ENCODE data around the gene RAET1E. TPM values are rescaled to one million over a fixed set of nuclear protein-coding genes. Genes with fewer than 3 reads are reported as not detected.
"Not testable (repeated sequence)": the region's sequence is repeated elsewhere in the genome, so short reads cannot be mapped to it uniquely, and the experiment has no call there.

Gene RAET1E
- total RNA-seq, 1 experiment from 2014 or later: 11.3 TPM

DNA sequence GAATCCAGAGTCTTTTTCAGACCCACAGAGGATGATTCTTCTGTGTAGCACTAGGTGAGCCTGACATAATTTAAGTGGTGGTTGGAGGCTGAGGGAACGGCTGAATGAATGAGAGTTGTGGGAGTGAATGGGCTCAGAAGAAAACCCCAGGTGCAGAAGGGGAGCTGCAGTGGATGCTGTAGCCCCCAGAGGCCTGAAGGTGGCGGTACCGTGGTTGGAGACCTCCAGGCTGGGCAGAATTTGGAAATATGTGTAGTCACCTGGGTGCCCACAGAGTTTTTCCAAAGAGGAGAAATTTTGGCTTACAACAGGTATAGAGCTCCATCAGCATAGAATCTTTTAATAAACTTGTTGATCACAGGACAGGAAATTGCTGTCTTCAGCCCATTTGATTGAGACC is 31.5 kb upstream of the RAET1E start:
- DNase-seq (ENCODE audit: low read depth): no peak

- DNase-seq (ENCODE audit: low read depth): not testable (repeated sequence)
These were observed 29.1 kb upstream of the RAET1E start for GRCh38 chr6:149927025-149927424.

GRCh38 chr6:149925974-149926777 is 28.3 kb upstream of the RAET1E start:
- peak; percentile 71 for DNase-seq (ENCODE audit: low read depth)

DNA sequence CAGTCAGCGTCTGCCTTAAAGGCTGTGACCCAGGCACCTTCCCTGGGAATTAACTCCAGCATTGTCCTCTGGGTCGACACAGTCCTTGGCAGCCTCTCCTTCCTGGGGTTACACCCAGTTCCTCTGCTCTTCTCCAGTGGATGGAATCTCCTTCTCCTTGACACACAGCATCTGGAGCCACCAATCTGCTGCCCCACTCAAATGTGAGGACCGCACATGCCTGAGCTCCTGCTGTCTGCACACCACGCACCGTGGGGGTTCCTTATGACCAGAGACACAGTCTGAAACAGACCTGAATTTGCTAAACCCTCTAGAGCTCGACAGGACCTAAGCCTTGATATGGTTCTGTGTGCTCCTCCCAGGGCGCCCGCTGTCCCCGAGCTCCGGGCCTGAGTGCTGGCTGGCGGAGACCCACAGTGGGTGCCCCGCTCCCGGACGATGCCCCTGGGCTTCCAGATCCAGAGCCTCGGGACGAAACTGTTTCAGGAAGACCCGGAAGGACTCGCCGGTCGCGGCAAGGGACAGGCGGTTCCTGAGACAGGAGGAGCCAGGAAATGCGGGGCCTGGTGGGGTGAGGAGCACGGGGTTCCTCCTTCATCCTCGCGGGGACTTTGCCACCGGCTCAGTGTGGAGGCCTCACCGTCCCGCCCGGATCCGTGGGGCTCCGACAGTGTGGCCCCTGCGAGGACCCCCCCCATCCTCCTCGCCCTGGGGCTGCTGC is 27.5 kb upstream of the RAET1E start:
- no peak for DNase-seq (ENCODE audit: low read depth)

DNA sequence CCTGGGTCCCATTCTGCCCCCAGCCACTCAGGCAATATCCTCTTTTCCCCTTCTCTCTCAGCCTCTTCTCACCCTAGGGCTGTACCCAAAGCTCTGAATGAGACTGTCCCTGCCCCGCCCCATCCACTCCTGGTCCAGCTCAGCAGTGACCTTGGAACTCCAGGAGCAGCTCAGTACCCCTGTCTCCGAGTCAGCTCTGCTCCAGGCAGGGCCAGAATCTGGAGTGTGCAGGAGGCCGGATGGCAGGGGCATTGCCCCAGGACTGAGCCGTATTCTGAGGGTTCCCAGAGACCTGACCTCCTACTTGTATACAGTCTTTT is 27.0 kb upstream of the RAET1E start:
- DNase-seq (ENCODE audit: low read depth): no peak

DNA sequence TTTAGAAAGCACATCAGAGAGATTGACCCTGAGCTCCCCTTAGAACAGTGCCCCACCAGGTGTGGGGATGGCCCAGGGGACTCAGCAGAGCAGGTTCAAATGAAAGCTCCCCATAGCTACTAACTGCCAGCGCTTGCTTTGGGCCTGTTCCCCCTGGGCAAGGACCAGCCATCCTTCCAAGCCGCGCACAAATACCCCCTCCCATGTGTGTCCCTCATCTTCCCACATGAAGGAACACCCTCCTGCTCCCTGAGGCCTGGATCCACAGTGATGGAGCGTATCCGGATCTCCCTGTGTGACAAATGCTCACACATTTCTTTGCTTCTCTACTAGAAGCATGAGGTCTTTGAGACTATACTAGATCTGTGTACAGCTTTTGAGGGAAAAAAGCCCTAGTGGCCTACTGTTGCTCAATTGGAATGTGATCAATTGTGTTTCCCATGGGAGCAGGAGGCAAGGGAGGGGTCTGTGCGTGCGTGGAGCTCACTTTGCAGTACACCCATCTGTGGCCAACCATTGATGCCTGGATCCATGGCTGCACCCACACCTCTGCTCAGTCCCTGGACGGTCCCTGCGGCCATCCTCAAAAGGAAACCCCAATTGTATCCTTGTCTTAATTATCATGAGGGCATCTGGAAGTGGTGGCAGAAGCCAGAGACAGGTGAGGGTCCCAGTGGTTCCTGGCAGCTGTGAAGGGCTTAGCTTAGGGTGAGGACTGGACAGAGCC is 26.5 kb upstream of the RAET1E start:
- no peak for DNase-seq (ENCODE audit: low read depth)

DNA sequence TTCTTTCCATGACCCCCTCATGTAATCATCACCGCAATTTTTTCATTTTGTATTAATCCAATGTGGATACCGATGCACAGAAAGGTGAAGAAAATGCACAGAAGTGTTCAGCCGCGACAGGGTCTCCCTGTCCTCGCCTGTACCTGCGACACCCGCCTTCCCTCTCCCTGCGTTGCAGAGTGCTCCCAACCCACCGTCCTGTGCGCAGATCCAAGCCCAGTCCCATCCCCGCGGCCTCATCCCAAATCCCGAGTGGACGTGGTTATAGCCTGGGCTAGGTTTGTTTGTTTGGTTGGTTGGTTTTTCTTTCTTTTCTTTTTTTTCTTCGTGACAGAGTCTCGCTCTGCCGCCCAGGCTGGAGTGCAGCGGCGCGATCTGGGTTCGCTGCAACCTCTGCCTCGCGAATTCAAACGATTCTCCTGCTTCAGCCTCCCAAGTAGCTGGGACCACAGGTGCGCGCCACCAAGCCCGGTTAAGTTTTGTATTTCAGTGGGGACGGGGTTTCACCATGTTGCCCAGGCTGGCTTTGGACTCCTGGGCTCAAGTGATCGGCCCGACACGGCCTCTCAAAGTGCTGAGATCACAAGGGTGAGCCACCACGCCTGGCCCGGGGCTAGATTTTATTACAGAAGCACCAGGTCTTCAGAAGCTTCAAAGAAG is 25.5 kb upstream of the RAET1E start:
- no peak for DNase-seq (ENCODE audit: low read depth)

DNA sequence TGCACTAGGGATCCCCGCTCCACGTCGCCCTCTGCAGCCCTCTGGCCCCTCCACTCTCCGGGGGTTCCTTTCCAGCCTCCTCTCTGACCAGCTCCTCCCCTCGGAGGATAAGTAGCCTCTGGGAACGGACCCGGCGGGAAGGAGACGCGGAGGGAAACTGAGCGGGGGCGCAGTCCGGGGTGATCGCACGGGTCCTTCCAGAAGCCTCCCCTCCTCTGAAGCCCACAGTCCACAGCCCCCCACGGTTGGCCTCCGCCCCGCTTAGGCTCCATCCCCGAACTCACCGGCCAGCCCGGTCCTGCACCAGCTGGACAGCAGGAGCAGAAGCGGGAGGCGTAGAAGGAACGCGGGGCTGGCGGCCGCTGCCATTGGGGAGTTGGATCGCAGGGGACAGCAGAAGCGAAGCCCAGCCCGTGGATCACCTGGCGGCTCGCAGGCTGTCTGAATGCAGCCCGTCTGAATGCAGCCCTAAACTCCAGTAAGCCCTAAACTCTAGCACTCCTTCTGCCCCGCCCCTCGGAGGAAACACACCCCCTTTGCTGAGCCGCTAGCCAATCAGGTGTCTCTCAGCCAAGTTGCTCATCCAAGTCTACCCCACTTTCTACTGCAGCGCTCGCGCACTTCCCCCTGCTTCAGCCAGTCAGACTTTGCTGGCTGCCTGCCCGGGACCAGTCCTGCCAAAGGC is 24.9 kb upstream of the RAET1E start, which contains the start of gene RAET1G:
RAET1G (minus strand) TSS at position 480 of the 685 bp plus-strand sequence; CDS start at position 369, 111 bp downstream.
- DNase-seq (ENCODE audit: low read depth): peak; percentile 85

DNA sequence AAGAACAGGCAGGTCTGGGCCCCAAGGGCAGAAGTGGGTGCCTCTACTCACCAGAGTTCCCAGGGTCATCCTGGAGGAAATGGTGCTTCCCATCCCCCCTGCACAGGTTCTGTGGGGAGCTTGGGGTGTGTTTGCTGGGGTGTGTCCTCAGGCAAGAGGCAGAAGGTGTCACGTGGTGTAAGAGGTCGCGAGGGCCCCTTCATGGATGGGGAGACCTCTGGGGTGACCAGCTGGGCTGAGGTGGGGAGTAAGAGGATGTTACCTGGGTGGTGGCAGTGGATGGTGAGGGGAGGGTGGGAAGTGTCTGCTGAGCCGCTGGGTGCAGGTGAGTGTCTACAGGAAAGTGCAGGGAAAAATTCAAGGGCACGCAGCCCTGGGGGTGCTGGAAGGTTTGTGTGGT is 24.2 kb upstream of the RAET1E start:
- DNase-seq (ENCODE audit: low read depth): not testable (repeated sequence)

DNA sequence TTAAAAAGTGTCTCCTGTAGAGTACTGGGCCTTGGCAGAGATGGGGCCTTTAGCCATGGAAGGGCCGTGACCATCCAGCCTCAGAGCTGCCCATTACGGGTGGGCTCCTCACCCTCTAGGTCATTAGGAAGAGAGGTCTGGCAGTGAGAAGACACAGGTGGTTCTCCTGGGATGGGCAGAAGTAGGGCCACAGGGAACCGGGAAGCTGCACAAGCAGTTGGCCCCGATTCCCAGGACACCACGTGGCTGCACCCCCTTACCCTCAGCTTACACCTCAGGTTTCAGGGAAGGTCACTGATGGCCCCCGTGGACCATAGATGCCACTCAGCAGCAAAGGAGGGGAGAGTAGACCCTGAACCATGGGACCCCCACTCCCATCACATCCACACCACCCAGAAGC is 23.4 kb upstream of the RAET1E start:
- DNase-seq (ENCODE audit: low read depth): no peak

DNA sequence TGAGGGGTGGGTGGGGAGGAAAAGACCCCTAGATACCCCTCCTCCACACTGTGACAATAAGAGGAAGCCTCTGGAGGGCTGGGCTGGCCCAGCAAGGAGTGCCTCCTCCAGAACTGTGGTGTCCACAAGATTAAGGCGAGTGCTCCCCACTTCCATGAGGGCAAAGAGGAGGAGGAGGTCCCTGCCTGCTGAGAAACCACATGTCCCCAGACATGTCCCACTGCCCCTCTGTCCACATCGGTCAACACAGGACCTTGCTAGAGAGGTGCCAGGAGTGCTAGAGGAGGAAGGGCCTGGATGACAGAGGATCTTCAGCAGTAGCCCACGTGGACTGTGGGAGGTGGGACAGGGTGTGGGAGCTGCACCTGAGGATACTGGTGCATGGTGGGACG is 21.9 kb upstream of the RAET1E start:
- DNase-seq (ENCODE audit: low read depth): no peak

GRCh38 chr6:149919126-149919833 is 21.4 kb upstream of the RAET1E start:
- not testable (repeated sequence) for DNase-seq (ENCODE audit: low read depth)

- DNase-seq (ENCODE audit: low read depth): no peak
These were observed 20.4 kb upstream of the RAET1E start for GRCh38 chr6:149918151-149918905.

DNA sequence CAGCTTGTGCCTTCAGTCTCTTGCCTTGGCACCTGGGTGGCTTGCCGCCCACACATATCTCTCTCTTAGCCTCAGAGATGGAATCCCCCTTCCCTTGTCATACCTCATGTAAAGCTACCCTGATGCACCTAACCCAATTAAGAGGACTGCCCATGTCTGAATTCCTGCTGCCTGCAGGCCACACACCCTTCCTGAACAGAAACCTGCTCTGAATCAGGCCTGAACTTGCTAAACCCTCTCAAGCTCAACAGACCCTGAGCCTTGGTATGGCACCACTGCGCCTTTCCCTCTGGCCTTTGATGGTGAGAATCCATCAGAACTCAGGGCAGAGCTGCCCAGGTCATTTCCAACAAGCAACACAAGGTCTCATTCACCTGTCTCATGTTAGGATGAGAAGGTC is 19.8 kb upstream of the RAET1E start:
- no peak for DNase-seq (ENCODE audit: low read depth)

- DNase-seq (ENCODE audit: low read depth): no peak
These were observed 18.3 kb upstream of the RAET1E start for GRCh38 chr6:149915970-149916865.

DNA sequence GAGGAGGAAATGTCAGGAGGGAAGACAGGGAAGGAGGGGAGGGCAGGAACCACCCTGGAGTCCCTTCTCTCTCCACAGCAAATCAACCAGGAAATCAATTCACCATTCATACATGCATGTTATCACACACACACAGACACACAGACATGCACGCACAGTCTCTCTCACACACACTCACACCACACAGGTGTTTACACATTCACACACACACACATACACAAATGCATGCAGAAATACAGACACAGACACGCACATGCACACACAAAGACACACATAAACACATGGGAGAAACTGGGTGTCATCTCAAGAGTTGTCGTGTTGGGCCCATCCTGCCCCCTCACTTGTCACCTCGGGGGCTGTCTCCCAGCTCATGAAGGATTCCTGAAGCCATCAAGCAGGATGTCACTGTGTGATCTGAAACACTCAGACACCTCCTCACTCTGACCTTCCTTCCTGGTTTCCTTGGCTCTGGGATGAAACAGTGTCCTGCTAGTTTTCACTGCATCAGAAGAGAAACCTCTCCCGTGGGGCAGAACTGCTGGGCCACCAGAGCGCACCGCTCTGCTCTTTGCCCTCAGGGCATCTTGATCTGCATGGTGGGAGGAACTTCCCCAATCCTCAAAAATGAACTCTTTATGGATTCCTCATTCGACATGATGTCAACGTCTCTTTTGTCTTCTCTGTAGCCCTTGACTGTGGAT is 15.8 kb upstream of the RAET1E start:
- DNase-seq (ENCODE audit: low read depth): peak; percentile 20

GRCh38 chr6:149913085-149913484 is 15.2 kb upstream of the RAET1E start:
- peak; percentile 39 for DNase-seq (ENCODE audit: low read depth)

DNA sequence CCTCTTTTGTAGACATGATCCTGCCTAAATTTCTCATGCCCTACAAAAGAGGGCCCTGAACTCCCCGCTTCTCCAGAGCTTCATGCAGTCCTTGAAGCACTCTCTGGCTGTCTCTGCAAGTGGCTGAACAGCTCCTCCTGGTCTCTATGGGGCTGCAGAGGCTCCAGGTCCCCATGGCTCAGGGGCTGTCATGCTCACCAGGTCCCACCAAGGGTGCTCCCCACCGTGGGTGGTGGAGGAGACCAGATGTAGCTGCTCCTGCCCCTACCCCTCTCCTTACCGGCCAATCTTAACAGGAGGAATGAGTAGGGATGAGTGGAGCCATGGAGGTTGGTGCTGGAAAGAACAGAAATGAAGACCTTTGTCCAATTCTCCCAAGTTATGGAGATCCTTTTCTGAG is 14.8 kb upstream of the RAET1E start:
- not testable (repeated sequence) for DNase-seq (ENCODE audit: low read depth)

Measured in HT1080 (cell line).